RPMI8226 (cell line): ENCODE measurements around the gene ITSN1.
"Not testable (repeated sequence)": the region's sequence is repeated elsewhere in the genome, so short reads cannot be mapped to it uniquely, and the experiment has no call there.

ENCODE experiments used
- DNase-seq: peaks from one replicate; pipeline ENCODE4 v3.0.0-alpha.2; 2015

ITSN1 gene

DNA sequence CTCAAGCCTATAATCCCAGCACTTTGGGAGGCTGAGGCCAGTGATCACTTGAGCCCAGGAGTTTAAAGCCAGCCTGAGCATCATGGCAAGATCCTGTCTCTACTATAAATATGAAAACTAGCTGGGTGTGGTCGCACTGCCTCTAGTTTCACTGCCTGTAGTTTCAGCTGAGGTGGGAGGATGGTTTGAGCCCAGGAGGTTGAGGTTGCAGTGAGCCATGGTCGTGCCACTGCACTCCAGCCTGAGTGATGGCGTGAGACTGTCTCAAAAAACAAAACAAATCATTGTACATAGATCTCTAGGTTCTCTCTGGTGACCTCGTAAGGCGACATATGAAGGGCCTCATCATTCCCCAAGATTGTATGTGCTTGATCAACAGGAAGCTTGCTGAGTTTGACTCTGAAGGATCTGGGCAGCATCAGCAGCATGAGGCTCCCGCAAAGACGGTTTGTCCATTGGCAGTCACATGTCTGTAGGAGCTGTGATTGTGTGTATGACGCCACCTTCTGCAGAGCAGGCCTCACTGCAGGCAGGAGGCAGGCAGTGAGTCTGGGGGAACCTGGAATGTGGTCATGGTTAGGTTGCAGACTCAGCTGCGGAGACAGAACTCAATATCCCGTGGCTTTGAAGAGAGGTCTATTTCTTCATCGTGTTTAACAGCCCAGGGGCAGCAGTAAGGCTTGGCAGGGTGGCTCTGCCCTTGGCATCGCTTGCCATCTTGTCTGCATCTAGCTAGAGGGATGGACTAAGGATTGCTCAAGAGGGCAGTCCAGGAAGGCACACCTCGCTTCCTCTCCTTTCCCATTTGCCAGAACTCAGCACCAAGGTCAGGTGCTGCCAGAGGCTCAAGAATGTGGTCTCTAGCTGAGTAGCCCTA is 259.3 kb downstream of the ITSN1 start:
- peak; percentile 51 for DNase-seq

DNA sequence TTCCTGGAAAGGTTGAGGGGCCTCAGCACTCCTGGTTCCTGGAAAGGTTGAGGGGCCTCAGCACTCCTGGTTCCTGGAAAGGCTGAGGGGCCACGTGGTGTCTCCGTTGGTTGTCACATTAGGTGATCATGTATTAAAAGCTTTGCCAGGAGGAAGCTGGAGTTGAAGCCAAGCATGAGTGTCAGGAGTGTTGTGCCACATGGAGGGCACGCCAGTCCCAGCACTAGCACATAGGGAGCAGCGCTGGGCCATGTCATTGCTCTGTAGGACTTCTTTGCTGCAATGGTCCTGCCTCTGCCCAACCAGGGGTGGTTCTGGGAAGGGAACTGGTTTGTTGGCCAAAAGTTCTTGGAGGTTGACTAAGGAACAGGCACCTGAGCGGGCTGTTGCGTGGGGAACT is 260.0 kb downstream of the ITSN1 start:
- DNase-seq: no peak

DNA sequence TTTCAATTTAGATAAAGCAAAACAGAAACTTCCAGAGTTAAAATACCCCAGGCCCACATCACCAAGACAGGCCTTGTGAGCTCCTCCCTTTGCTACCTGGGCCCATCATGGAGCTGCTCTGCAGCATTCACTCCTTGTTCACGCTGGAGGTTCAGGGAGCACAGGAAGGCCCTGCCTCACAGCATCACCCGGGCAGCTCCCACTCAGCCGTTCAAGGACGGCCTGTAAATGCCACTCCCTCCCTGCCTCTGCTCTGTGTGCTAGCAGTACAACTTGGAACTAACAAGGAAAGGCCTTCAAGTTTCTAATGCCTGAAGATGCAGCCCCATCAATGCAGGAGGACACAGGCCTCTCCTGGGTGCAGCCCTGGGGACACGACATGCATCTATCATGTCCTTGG is 261.7 kb downstream of the ITSN1 start:
- no peak for DNase-seq

DNA sequence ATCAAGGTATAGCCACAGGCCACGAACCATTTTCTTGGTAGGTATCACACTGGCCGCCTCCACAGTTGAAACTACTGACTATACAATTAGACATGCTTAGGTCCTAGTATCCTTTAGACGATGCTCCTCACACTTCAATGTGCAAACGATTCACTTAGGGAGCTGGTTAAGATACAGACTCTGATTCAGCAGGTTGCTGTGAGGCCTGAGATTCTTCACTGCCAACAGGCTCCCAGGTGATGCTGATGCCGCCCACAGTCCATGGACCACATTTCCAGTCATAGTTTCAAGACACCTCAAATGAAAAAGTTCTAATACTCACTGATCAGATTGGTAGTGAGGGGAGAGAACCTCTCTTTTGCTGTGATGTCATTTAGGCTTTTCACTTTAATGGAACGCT is 266.5 kb downstream of the ITSN1 start:
- no peak for DNase-seq

DNA sequence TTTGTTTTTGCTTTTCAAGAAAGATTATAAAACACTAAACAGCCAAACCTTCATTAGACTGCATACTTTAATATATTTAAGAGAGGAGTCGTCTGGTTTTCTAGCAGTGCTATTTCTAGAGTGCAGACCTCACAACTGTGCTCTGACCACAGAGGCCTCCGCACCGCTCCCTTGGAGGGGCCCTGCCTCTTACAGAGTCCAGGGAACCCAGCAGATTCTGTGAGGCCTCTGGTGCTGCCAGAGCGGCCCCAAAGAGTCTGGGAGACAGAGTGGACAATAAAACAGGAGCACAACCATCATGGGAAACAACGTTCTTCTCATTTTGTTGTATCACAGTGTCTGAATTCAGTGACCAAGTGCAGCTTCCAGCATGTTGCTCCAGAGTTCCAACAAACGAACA is 267.5 kb downstream of the ITSN1 start:
- no peak for DNase-seq

GRCh38 chr21:33914188-33914587 is 271.9 kb downstream of the ITSN1 start:
- DNase-seq: no peak

- DNase-seq: peak; percentile 99
Observed at GRCh38 chr21:33915368-33916199, 273.3 kb downstream of the ITSN1 start, which contains the start of gene ATP5PO. Gene ATP5PO, minus strand, starts transcription at chr21:33915804. Its CDS starts 41 bp downstream, at chr21:33915763.

GRCh38 chr21:33916200-33916567 is 273.9 kb downstream of the ITSN1 start:
- DNase-seq: no peak

- no peak for DNase-seq
Observed at GRCh38 chr21:33917421-33917820, 275.1 kb downstream of the ITSN1 start.

GRCh38 chr21:33924079-33924765 is 281.9 kb downstream of the ITSN1 start:
- peak; percentile 90 for DNase-seq

DNA sequence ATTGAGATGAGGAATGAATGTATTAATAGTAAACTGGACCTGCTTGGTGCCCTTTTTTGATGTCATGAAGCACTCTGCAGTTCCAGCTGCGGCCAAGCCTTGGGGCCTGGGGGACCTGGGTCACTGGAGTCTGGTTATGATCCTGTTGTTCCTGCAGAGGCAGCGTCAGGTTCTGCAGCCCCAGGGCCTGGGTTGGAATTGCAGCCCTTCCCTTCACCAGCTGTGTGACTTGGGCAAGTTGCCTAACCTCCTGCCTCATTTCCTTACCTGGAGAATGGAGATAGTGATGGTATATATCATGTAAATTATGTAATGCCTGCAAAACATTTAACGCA is 282.4 kb downstream of the ITSN1 start:
- no peak for DNase-seq

DNA sequence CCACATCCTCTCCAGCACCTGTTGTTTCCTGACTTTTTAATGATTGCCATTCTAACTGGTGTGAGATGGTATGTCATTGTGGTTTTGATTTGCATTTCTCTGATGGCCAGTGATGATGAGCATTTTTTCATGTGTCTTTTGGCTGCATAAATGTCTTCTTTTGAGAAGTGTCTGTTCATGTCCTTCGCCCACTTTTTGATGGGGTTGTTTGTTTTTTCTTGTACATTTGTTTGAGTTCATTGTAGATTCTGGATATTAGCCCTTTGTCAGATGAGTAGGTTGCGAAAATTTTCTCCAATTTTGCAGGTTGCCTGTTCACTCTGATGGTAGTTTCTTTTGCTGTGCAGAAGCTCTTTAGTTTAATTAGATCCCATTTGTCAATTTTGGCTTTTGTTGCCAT is 283.9 kb downstream of the ITSN1 start:
- DNase-seq: not testable (repeated sequence)

- DNase-seq: not testable (repeated sequence)
Observed at GRCh38 chr21:33931052-33931798, 288.9 kb downstream of the ITSN1 start.

DNA sequence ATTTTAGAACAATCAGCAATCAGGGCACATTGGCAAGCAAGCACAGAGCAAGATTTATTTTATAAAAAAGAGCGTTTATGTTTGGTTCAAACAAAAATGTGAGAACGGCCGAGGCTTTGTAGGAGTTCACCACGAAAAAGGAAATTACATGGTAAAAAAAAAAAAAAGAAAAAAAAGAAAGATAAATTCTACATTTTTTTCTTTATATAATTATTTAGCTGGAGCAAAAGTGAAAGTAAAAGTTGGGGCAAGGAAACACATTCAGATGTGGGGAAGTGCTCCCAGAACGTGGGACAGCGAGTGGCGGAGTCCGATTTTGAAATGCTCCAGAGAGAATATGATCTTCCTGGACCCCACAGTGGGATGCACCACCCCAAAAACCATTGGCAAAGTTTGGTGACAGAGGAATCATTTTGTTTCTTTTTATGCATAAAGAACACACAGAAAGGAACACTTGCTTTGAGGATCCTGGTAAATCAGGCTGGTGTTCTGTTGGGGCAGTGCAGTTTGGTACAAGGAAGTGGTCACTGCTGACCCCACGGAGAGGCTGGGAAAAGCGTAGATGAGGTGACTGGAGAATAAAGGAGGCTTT is 289.6 kb downstream of the ITSN1 start:
- no peak for DNase-seq

- DNase-seq: no peak
Observed at GRCh38 chr21:33932731-33933130, 290.4 kb downstream of the ITSN1 start.

- DNase-seq: no peak
Observed at GRCh38 chr21:33936301-33937038, 294.2 kb downstream of the ITSN1 start.

- no peak for DNase-seq
Observed at GRCh38 chr21:33937146-33937545, 294.8 kb downstream of the ITSN1 start.

DNA sequence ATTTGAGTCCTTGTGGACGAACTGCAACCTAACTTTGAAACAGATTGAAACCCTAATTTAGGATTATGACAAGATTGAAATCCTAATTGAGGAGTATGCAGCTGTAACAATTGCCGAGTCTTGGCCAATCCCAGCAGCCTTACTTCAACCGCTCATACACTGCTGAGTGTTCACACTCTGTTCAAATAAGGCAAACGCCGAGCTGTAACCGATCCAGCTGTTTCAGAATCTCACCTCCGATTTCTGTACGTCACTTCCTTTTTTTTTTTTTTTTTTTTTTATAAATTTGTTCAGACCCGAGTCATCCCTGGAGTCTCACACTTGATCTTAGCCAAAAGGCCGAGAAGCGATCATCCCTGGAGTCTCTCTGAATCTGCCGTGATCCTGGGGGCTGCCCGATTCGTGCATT is 295.6 kb downstream of the ITSN1 start:
- DNase-seq: no peak

DNA sequence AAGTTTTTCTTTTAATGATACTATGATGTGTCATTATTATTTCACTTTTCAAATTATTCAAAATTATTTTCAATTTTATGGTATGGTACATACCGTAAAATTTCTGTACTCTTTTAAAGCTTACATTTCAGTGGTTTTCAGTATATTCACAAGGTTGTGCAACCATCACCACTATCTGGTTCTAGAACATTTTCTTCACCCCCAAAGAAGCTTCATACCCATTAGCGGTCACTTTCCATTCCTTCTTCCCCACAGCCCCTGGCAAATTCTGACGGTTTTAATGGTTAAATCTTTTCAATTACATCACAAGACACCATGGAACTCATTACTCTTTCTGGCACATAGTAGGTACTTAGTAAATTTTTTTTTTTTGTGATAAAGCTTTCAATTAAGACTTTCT is 296.1 kb downstream of the ITSN1 start:
- no peak for DNase-seq

DNA sequence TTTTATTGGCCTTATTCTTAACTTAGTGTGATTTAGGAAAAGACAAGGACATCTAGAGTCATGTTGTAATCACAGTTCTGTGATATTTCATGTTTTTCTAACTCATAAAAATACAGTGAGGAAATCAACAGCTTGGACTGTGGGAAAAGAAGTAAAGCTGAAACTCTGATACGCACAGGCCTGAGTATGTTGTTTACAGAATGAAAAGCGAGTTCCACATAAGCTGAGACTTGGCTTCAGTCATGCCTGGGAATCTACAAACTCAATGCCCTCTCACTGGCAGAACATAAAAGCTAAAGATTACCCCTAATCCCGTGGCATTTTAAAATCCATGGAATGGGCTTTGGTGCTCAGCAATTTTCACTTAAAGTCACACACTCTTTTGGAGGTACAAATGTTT is 296.9 kb downstream of the ITSN1 start:
- no peak for DNase-seq

- peak; percentile 44 for DNase-seq
Observed at GRCh38 chr21:33940164-33940880, 298.0 kb downstream of the ITSN1 start.
